GM12875 (cell line): Measurements from ENCODE around the gene TCOF1.
A peak's percentile ranks its signal among the peaks of the same experiment; 100 is the strongest.

Source experiments
- H3K4me3 ChIP-seq: one replicate; pipeline ENCODE4 v1.5.1; 2011; ENCODE audit warnings: low read depth, low read length, control low read depth
- TF ChIP-seq, protein P1 (sequence below): IDR thresholded peaks from 2 replicates; pipeline ENCODE4 v1.5.1; 2011; ENCODE audit warnings: low read depth, mild to moderate bottlenecking, control low read depth, inconsistent platforms, low read length, moderate library complexity, borderline replicate concordance; ENCODE audit not compliant: insufficient read depth

Gene TCOF1

DNA sequence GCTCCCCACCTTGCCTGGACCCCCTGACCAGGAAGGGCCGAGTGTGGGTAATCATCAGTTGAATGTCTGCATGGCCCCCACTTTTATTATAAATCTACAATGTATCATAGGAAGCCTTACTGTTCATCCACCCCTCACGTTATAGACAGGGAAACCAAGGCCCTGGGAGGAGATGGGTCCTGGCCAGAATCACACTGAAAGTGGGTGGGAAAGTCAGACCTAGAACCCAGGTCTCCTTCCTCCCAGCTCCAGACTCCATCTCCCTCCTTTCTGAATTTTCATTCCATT is 38.1 kb downstream of the TCOF1 start:
- TF ChIP-seq, protein P1, sequence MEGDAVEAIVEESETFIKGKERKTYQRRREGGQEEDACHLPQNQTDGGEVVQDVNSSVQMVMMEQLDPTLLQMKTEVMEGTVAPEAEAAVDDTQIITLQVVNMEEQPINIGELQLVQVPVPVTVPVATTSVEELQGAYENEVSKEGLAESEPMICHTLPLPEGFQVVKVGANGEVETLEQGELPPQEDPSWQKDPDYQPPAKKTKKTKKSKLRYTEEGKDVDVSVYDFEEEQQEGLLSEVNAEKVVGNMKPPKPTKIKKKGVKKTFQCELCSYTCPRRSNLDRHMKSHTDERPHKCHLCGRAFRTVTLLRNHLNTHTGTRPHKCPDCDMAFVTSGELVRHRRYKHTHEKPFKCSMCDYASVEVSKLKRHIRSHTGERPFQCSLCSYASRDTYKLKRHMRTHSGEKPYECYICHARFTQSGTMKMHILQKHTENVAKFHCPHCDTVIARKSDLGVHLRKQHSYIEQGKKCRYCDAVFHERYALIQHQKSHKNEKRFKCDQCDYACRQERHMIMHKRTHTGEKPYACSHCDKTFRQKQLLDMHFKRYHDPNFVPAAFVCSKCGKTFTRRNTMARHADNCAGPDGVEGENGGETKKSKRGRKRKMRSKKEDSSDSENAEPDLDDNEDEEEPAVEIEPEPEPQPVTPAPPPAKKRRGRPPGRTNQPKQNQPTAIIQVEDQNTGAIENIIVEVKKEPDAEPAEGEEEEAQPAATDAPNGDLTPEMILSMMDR = no peak
- no peak overlapping the region for H3K4me3 ChIP-seq

DNA sequence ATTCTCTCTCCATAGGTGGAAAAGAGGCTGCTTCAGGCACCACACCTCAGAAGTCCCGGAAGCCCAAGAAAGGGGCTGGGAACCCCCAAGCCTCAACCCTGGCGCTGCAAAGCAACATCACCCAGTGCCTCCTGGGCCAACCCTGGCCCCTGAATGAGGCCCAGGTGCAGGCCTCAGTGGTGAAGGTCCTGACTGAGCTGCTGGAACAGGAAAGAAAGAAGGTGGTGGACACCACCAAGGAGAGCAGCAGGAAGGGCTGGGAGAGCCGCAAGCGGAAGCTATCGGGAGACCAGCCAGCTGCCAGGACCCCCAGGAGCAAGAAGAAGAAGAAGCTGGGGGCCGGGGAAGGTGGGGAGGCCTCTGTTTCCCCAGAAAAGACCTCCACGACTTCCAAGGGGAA is 38.8 kb downstream of the TCOF1 start:
- TF ChIP-seq, protein P1 = no peak

DNA sequence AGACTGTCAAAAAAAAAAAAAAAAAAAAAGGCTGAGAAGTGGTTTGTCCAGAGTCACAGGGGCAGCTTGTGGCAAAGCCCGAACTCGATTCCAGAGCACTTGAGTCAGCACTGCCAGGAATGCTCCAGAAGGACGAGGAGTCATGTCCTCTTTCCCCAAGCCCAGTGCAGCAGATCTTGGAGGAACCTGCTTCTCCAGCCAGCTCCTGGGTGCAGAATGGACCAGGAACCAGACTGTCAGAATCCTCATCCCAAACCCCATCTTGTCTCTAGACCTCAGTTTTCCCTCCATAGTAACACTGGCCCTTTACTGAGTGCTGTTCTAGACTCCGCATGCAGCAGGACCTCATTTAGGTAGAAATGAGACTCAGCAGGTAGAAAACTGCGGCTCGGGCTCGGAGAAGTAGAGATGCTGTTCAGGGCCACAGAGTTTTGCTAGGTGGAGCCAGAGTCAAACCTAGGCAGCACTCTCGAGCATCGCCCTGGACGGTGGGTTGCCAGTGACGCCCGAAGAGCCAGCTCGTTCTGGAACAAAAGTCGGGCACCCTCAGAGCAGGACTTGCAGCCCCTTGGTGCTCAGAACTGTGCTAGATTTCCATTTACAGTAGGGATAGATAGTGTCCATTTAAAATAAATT is 39.8 kb downstream of the TCOF1 start:
- TF ChIP-seq, protein P1 = no peak
- H3K4me3 ChIP-seq = no peak overlapping the region

More for the DNA sequence above, 38.8 kb downstream of the TCOF1 start:
- no peak overlapping the region for H3K4me3 ChIP-seq

DNA sequence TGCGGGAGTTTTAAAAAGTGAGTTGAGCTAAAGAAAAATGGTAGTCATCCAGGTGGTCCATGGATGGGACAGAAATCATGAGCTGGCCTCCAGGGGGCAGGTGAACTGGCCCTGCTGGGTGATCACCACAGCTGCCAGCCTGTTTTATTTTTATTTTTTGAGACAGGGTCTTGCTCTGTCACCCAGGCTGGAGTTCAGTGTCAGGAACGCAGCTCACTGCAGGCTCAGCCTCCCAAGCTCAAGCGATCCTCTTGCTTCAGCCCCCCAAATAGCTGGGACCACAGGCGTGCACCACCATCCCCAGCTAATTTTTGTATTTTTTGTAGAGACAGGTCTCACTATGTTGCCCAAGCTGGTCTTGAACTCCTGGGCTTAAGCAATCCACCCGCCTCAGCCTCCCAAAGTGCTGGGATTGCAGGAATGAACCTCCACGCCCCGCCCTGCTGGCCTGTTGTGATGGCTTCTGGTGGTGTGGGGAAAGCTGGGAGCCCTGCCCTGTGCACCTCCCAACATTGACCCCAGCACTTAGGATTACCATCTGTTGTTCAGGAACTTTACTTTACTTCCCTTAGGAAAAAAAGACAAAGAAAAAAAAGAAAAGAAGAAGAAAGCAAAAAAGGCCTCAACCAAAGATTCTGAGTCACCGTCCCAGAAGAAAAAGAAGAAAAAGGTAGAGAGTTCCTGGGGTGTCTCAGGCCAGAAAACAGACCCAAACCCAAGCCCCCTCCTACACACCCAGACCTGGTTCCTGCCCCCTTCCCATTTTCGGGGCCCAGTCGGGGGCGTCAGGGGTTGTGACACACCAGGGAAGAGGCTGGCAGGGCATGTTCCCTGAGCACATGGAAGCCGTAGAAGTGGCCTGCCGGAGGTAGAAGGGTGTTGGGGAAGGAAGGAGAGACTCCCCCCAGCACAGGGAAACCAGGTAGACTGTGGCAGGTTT is 40.6 kb downstream of the TCOF1 start:
- H3K4me3 ChIP-seq = no peak overlapping the region
- TF ChIP-seq, protein P1 = no peak

DNA sequence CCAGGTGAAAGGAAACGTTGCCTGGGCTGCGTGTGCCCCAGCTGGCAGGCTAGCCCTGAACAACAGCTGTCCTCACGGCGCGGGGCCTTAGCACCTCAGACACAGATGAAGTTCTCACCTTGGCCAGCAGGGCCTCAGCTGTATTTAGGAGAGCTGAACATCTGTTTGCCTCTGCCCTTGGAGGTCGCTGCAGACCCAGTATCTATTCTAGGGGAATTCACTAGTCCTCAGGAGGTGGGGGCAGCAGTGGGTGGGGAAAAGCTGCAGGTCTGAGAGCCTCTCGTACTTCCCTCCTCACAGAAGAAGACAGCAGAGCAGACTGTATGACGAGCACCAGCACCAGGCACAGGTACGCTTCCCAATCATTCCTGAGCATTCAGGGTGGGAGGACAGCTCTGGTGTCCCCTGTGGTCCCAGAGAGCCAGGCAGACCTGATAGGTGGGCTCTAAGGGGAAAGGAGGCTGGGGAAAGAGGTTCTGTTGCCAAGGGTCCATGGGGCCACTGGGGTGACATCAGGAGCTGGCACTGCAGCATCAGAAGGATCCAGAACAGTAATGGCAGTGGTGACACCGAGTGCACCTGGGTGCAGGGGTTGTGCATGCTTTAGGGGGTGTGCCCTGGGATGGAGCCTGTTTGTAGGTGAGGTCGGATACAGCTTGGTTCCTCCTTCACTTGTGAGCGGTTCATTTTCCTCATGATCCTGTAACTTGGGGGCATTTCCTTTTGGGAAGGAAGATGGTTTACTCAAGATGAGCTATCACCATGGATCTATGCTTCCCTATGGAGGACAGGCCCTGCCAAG is 41.4 kb downstream of the TCOF1 start:
- TF ChIP-seq, protein P1 = peak; percentile 78
- H3K4me3 ChIP-seq = no peak overlapping the region

DNA sequence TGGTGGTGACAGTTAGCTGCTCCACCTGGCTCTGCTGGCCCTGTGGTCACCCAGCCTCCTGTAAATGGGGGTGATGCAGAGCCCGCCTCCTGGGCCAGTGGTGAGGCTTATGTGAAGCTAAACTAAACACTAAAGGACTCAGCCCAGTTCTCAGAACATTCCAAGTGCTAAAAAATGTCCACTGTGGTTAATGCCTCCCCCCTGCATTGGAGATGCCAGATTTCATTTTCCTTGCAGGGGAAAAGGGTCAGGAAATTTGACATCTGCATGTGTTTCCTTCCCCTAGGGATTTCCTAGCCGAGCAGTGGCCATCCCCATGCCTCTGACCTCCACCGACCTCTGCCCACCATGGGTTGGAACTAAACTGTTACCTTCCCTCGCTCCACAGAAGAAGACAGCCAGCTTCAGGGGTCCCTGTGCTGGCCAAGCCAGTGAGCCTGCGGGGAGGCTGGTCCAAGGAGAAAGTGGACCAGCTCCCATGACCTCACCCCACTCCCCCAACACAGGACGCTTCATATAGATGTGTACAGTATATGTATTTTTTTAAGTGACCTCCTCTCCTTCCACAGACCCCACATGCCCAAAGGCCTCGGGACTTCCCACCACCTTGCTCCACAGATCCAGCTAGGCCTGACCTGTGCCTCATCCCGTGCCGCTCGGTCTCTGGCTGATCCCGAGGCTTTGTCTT is 42.2 kb downstream of the TCOF1 start:
- no peak overlapping the region for H3K4me3 ChIP-seq
- TF ChIP-seq, protein P1 = no peak
